ENCODE results near the gene CORO1C. TPM values are rescaled to one million over a fixed set of nuclear protein-coding genes. Genes with fewer than 3 reads are reported as not detected.

CORO1C gene
- total RNA-seq, 1 experiment from 2014 or later: 195 TPM

DNA sequence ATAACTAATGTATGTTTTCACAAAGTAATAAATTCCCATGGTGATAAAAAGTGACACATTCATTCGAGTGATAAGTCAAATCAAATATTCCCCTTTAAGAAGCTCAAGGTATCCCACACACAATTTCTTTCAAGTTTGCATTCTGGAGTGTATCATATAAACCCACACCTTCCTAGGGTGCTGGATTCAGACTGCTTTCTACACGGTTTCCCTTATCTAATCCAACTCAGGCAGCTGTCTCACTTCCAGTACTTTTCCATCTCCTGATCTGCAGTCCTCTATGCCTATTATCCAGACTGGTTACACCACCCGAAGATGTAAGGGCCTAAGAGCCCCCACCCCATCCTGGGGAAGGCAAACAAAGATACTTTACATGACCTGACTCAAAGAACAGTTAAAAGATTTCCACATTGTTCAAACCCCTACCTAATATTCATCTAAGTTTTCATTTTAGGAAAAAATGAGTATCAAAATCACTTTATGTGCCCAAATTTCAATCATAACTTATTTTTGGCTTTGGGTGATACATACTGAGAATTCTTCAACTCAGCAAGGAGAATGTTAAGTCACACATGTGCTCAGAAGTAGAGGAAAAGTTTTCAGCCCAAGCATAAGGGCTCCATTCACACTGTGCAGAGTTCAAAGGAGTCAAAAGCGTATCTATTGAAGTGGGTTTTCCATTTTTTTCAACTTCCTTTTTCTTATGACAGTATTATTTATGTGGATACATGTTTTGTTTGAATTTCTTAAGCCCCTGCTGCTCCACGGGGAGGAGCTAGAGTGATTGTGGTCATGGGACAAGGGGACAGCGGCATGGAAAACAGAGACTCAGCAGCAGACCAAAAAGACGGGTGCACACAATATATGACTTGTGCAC lies 41.8 kb downstream of the CORO1C start:
- Histone ChIP-seq H3K27me3 (replicated peaks; ENCODE audit: control insufficient read depth, insufficient read depth, low read length) (no peaks in the 10 kb centered on the region), H3K4me1 (peaks cover 51% of the 10 kb centered on the region), H3K4me3 (ENCODE audit: low read depth, low read length) (no peak overlapping the region), H3K36me3 (ENCODE audit: control insufficient read depth, insufficient read depth, low read length) (no peaks in the 10 kb centered on the region), H3K9me3 (no peaks in the 10 kb centered on the region)
- TF ChIP-seq, protein P1, sequence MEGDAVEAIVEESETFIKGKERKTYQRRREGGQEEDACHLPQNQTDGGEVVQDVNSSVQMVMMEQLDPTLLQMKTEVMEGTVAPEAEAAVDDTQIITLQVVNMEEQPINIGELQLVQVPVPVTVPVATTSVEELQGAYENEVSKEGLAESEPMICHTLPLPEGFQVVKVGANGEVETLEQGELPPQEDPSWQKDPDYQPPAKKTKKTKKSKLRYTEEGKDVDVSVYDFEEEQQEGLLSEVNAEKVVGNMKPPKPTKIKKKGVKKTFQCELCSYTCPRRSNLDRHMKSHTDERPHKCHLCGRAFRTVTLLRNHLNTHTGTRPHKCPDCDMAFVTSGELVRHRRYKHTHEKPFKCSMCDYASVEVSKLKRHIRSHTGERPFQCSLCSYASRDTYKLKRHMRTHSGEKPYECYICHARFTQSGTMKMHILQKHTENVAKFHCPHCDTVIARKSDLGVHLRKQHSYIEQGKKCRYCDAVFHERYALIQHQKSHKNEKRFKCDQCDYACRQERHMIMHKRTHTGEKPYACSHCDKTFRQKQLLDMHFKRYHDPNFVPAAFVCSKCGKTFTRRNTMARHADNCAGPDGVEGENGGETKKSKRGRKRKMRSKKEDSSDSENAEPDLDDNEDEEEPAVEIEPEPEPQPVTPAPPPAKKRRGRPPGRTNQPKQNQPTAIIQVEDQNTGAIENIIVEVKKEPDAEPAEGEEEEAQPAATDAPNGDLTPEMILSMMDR (IDR thresholded peaks at IDR 0.05; ENCODE audit: insufficient read depth in 1 of 2, low read depth in 1 of 2, low read length in 1 of 2, severe bottlenecking in 1 of 2, unreplicated experiment in 1 of 2): no peak
- POLR2A ChIA-PET: interaction anchor here (0.5 to 0.7 kb wide), 2 partner anchors 12 to 25 kb away, joined by 3 read pairs; no protein-coding TSS in a partner anchor
- H3K9me3 Mint-ChIP-seq (ENCODE audit: unreplicated experiment): no peaks in the 10 kb centered on the region
- H3K4me3 Mint-ChIP-seq (ENCODE audit: unreplicated experiment): peak overlapping the region; percentile 39
- H3K36me3 Mint-ChIP-seq (ENCODE audit: insufficient read depth, unreplicated experiment): peaks cover 41% of the 10 kb centered on the region
- DNase-seq: peak in 1 of 2 experiments; percentile 54
- no TSS peak for BruUV-seq (replicated peaks)
- CTCF ChIA-PET: interaction anchor here (0.9 kb wide), 1 partner anchor 114 kb away, joined by 4 read pairs; no protein-coding TSS in a partner anchor
- intact Hi-C loops (cut with micrococcal nuclease; ENCODE audit: unreplicated experiment): no loop called here
- H3K27ac Mint-ChIP-seq (ENCODE audit: unreplicated experiment): peak overlapping the region; percentile 69
- peaks cover 48% of the 10 kb centered on the region for H3K4me1 Mint-ChIP-seq (ENCODE audit: low read depth, unreplicated experiment)
- H3K27me3 Mint-ChIP-seq (ENCODE audit: insufficient read depth, unreplicated experiment): no peaks in the 10 kb centered on the region

DNA sequence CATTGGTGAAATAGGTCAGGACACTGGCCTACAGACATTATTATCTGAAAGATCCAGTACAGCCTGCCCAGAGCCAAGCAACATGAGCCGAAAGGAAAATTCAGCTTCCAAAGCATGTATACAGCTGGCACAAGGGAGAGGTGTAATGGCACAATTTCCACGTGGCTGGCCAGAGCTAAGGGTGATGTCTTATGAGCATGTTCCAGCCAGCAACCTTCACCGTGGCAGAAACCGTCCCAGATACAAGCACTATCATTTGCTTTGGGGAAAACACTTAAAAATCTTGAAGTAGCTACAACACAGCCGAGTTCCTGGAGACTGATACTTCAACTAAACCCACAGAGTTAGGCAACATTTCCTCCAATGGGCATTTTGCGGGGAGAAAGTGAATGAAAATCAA lies 44.5 kb downstream of the CORO1C start:
- peaks cover 55% of the 10 kb centered on the region for H3K4me1 ChIP-seq
- no peak for DNase-seq
- no peaks in the 10 kb centered on the region for H3K9me3 ChIP-seq
- no peaks in the 10 kb centered on the region for H3K36me3 ChIP-seq (ENCODE audit: control insufficient read depth, insufficient read depth, low read length)
- Mint-ChIP-seq H3K4me3 (ENCODE audit: unreplicated experiment) (no peak overlapping the region), H3K27me3 (ENCODE audit: insufficient read depth, unreplicated experiment) (no peaks in the 10 kb centered on the region), H3K9me3 (ENCODE audit: unreplicated experiment) (no peaks in the 10 kb centered on the region), H3K4me1 (ENCODE audit: low read depth, unreplicated experiment) (peaks cover 47% of the 10 kb centered on the region), H3K27ac (ENCODE audit: unreplicated experiment) (no peak overlapping the region), H3K36me3 (ENCODE audit: insufficient read depth, unreplicated experiment) (peaks cover 38% of the 10 kb centered on the region)
- BruUV-seq (replicated peaks): no TSS peak
- intact Hi-C loops (cut with micrococcal nuclease; ENCODE audit: unreplicated experiment): no loop called here
- CTCF ChIA-PET: no interaction called here
- no peaks in the 10 kb centered on the region for H3K27me3 ChIP-seq (replicated peaks; ENCODE audit: control insufficient read depth, insufficient read depth, low read length)
- TF ChIP-seq, protein P1 (IDR thresholded peaks at IDR 0.05; ENCODE audit: insufficient read depth in 1 of 2, low read depth in 1 of 2, low read length in 1 of 2, severe bottlenecking in 1 of 2, unreplicated experiment in 1 of 2): no peak
- no peak overlapping the region for H3K4me3 ChIP-seq (ENCODE audit: low read depth, low read length)
- POLR2A ChIA-PET: interaction anchor here (0.6 kb wide), 1 partner anchor 16 kb away, joined by 4 read pairs; no protein-coding TSS in a partner anchor

DNA sequence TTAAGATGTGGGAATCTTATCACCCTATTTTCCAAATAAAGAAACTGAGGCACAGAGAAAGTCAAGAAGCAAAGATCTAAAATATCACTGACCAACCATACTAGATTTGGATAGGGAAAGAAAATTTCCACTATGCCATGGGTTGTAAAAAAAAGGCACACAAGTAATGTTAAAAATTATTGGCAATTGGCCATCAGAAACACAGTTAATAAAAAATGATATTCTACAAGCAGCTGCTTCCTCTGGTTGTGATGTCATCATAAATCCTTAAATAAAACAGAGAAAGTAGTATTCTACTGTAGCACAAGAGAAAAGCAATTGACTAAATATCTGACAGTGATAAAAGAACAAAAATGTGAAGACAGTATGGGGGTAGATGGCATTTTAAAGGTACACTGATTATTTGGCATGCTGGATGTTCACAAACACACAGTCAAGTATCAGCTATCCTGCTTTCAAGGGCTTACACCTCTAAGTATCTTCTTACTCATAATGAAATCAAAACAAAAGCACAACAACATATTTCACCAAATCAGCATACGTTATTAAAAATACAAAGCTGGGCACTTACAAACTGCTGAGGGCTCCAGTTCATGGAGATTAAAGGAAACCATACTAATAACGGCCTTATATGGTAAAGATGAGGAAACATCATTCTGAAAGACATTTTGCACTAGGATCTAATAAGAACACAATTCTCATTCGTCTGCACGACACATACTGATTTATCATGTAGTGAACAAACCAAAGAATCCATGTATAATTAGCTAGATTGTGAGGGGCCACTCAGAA lies 45.7 kb downstream of the CORO1C start:
- Histone ChIP-seq H3K9me3 (no peaks in the 10 kb centered on the region), H3K4me1 (peaks cover 51% of the 10 kb centered on the region), H3K4me3 (ENCODE audit: low read depth, low read length) (no peak overlapping the region), H3K27me3 (replicated peaks; ENCODE audit: control insufficient read depth, insufficient read depth, low read length) (no peaks in the 10 kb centered on the region), H3K36me3 (ENCODE audit: control insufficient read depth, insufficient read depth, low read length) (no peaks in the 10 kb centered on the region)
- H3K4me1 Mint-ChIP-seq (ENCODE audit: low read depth, unreplicated experiment): peaks cover 51% of the 10 kb centered on the region
- H3K27me3 Mint-ChIP-seq (ENCODE audit: insufficient read depth, unreplicated experiment): no peaks in the 10 kb centered on the region
- intact Hi-C loops (cut with micrococcal nuclease; ENCODE audit: unreplicated experiment): no loop called here
- no peaks in the 10 kb centered on the region for H3K9me3 Mint-ChIP-seq (ENCODE audit: unreplicated experiment)
- H3K4me3 Mint-ChIP-seq (ENCODE audit: unreplicated experiment): no peak overlapping the region
- H3K27ac Mint-ChIP-seq (ENCODE audit: unreplicated experiment): no peak overlapping the region
- ChIA-PET POLR2A (no interaction called here), CTCF (interaction anchor here (1.3 to 2.3 kb wide), 2 partner anchors 16 to 21 kb away, joined by 3 to 5 read pairs; no protein-coding TSS in a partner anchor)
- no TSS peak for BruUV-seq (replicated peaks)
- peaks cover 31% of the 10 kb centered on the region for H3K36me3 Mint-ChIP-seq (ENCODE audit: insufficient read depth, unreplicated experiment)
- TF ChIP-seq, protein P1 (IDR thresholded peaks at IDR 0.05; ENCODE audit: insufficient read depth in 1 of 2, low read depth in 1 of 2, low read length in 1 of 2, severe bottlenecking in 1 of 2, unreplicated experiment in 1 of 2): no peak
- no peak for DNase-seq

Data from Caco-2 (cell line).